UCSD-AML1 (cell line): ENCODE data around the gene LCE1E.

Experiments used
- DNase-seq: peaks from one replicate; lab custom pipeline; 2025; ENCODE audit not compliant: unreplicated experiment; lab: John Stamatoyannopoulos, UW

LCE1E gene

GRCh38 chr1:152777510-152778137 is 8.4 kb upstream of the LCE1E start:
- no peak for DNase-seq

GRCh38 chr1:152783095-152783494 is 3.0 kb upstream of the LCE1E start:
- no peak for DNase-seq

- no peak for DNase-seq
Observed at GRCh38 chr1:152795686-152796085, 9.6 kb downstream of the LCE1E start.

GRCh38 chr1:152796421-152796820 is 10.4 kb downstream of the LCE1E start, which contains the start of gene LCE1D:
Gene LCE1D, plus strand, starts transcription at chr1:152796721. Its CDS starts 1,074 bp downstream, at chr1:152797795.
- no peak for DNase-seq

GRCh38 chr1:152801333-152801732 is 15.3 kb downstream of the LCE1E start:
- no peak for DNase-seq

GRCh38 chr1:152806576-152806975 is 20.5 kb downstream of the LCE1E start, which contains the start of gene LCE1C:
Gene LCE1C, minus strand, starts transcription at chr1:152806651. Its CDS starts 1,173 bp downstream, at chr1:152805478.
- no peak for DNase-seq

GRCh38 chr1:152811050-152811449 is 25.0 kb downstream of the LCE1E start:
- no peak for DNase-seq

GRCh38 chr1:152811671-152812070 is 25.6 kb downstream of the LCE1E start, which contains the start of gene LCE1B:
Gene LCE1B, plus strand, starts transcription at chr1:152811971. Its CDS starts 476 bp downstream, at chr1:152812447.
- DNase-seq, result no peak

- DNase-seq, result no peak
Observed at GRCh38 chr1:152817309-152817708, 31.3 kb downstream of the LCE1E start.

GRCh38 chr1:152823294-152823693 is 37.2 kb downstream of the LCE1E start:
- no peak for DNase-seq

GRCh38 chr1:152824964-152825363 is 38.9 kb downstream of the LCE1E start:
- no peak for DNase-seq

- no peak for DNase-seq
Observed at GRCh38 chr1:152827173-152827572, 41.1 kb downstream of the LCE1E start, which contains the start of gene LCE1A. Gene LCE1A, plus strand, starts transcription at chr1:152827473. Its CDS starts 0 bp downstream, at chr1:152827473.

GRCh38 chr1:152836870-152837269 is 50.8 kb downstream of the LCE1E start:
- DNase-seq, result no peak
